Activated CD8-positive, alpha-beta memory T cell treated with anti-CD3 and anti-CD28 coated beads for 36 hours (primary cell): ENCODE data around the gene SEMA5A. TPM values are rescaled to one million over a fixed set of nuclear protein-coding genes. Genes with fewer than 3 reads are reported as not detected.

Experiments used
- CTCF ChIA-PET: fragments of 350-600 bp; sonication (Branson Sonifier 250); formaldehyde crosslinking; loops from one replicate; lab custom pipeline; 2021; ENCODE audit warnings: antibody characterized with exemption; lab: Charles Lee
- POLR2A ChIA-PET: fragments of 350-600 bp; sonication (Branson Sonifier 250); formaldehyde crosslinking; loops from one replicate; lab custom pipeline; 2021; ENCODE audit warnings: antibody characterized with exemption; lab: Charles Lee
- total RNA-seq, 2 experiments: library from RNA; stranded (reverse); gene quantifications; one replicate each; pipeline ENCODE4 v1.2.3, GENCODE V29; 2021

The SEMA5A gene
- total RNA-seq, 2 experiments from 2014 or later, result not detected

- ChIA-PET CTCF (no interaction called here), POLR2A (no interaction called here)
These were observed 91.4 kb downstream of the SEMA5A start for GRCh38 chr5:9454491-9454890.

- POLR2A ChIA-PET, result no interaction called here
These were observed 91.8 kb downstream of the SEMA5A start for GRCh38 chr5:9454012-9454481.

GRCh38 chr5:9453480-9454011 is 92.3 kb downstream of the SEMA5A start:
- ChIA-PET POLR2A (no interaction called here), CTCF (no interaction called here)

More at GRCh38 chr5:9454012-9454481, 91.8 kb downstream of the SEMA5A start:
- CTCF ChIA-PET, result no interaction called here

GRCh38 chr5:9452181-9452580 is 93.7 kb downstream of the SEMA5A start:
- CTCF ChIA-PET, result no interaction called here
- POLR2A ChIA-PET, result no interaction called here

GRCh38 chr5:9451037-9451436 is 94.8 kb downstream of the SEMA5A start:
- ChIA-PET CTCF (no interaction called here), POLR2A (no interaction called here)

- POLR2A ChIA-PET, result no interaction called here
These were observed 98.2 kb downstream of the SEMA5A start for GRCh38 chr5:9447691-9448090.

GRCh38 chr5:9445826-9446388 is 100.0 kb downstream of the SEMA5A start:
- ChIA-PET POLR2A (no interaction called here), CTCF (no interaction called here)

More at GRCh38 chr5:9447691-9448090, 98.2 kb downstream of the SEMA5A start:
- CTCF ChIA-PET, result no interaction called here

GRCh38 chr5:9444346-9444745 is 101.5 kb downstream of the SEMA5A start:
- CTCF ChIA-PET, result no interaction called here

GRCh38 chr5:9441610-9442009 is 104.3 kb downstream of the SEMA5A start:
- ChIA-PET CTCF (no interaction called here), POLR2A (no interaction called here)

More at GRCh38 chr5:9444346-9444745, 101.5 kb downstream of the SEMA5A start:
- POLR2A ChIA-PET, result no interaction called here

GRCh38 chr5:9440517-9440916 is 105.4 kb downstream of the SEMA5A start:
- ChIA-PET CTCF (no interaction called here), POLR2A (no interaction called here)

- CTCF ChIA-PET, result no interaction called here
These were observed 106.2 kb downstream of the SEMA5A start for GRCh38 chr5:9439531-9440292.

GRCh38 chr5:9438596-9439354 is 107.1 kb downstream of the SEMA5A start:
- ChIA-PET CTCF (no interaction called here), POLR2A (no interaction called here)

More at GRCh38 chr5:9439531-9440292, 106.2 kb downstream of the SEMA5A start:
- POLR2A ChIA-PET, result no interaction called here

GRCh38 chr5:9437741-9438240 is 108.1 kb downstream of the SEMA5A start:
- POLR2A ChIA-PET, result no interaction called here
- CTCF ChIA-PET, result no interaction called here

- POLR2A ChIA-PET, result no interaction called here
- CTCF ChIA-PET, result no interaction called here
These were observed 114.2 kb downstream of the SEMA5A start for GRCh38 chr5:9431496-9432258.

GRCh38 chr5:9431151-9431495 is 114.8 kb downstream of the SEMA5A start:
- CTCF ChIA-PET, result interaction anchor here (1.1 kb wide), 1 partner anchor 12 kb away, joined by 3 read pairs; no protein-coding TSS in a partner anchor
- POLR2A ChIA-PET, result no interaction called here

- CTCF ChIA-PET, result interaction anchor here (1.1 kb wide), 1 partner anchor 13 kb away, joined by 3 read pairs; no protein-coding TSS in a partner anchor
- POLR2A ChIA-PET, result no interaction called here
These were observed 115.6 kb downstream of the SEMA5A start for GRCh38 chr5:9430306-9430705.

- CTCF ChIA-PET, result no interaction called here
- POLR2A ChIA-PET, result no interaction called here
These were observed 116.1 kb downstream of the SEMA5A start for GRCh38 chr5:9429691-9430215.

GRCh38 chr5:9428272-9428671 is 117.6 kb downstream of the SEMA5A start:
- ChIA-PET POLR2A (no interaction called here), CTCF (no interaction called here)

GRCh38 chr5:9425710-9426109 is 120.2 kb downstream of the SEMA5A start:
- CTCF ChIA-PET, result no interaction called here

More at GRCh38 chr5:9425710-9426109, 120.2 kb downstream of the SEMA5A start:
- POLR2A ChIA-PET, result no interaction called here
